ENCODE results near the gene REXO5.

DNA sequence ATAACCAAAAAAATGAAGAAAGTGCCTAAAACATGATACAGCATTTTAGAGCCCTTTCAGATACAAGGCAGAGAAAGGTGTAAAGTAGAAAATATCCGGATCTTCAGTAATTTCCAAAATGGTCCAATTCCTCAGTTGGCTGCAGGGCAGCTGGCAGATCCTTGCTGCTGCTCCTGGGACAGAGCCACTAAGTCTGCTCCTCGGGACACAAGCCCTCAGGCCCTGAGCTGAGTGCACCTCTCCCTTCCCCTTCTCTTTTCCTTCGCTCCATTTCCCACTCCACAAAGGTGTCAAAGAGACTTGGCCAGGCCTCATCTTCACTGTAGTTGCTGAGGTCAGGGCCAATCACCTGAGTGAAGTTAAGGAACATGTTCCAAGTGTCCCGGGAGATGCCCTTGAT, 53.4 kb downstream of the REXO5 start:
- no peak for TF ChIP-seq POLR2A (IDR thresholded peaks at IDR 0.05)
- TF ChIP-seq, protein P1, sequence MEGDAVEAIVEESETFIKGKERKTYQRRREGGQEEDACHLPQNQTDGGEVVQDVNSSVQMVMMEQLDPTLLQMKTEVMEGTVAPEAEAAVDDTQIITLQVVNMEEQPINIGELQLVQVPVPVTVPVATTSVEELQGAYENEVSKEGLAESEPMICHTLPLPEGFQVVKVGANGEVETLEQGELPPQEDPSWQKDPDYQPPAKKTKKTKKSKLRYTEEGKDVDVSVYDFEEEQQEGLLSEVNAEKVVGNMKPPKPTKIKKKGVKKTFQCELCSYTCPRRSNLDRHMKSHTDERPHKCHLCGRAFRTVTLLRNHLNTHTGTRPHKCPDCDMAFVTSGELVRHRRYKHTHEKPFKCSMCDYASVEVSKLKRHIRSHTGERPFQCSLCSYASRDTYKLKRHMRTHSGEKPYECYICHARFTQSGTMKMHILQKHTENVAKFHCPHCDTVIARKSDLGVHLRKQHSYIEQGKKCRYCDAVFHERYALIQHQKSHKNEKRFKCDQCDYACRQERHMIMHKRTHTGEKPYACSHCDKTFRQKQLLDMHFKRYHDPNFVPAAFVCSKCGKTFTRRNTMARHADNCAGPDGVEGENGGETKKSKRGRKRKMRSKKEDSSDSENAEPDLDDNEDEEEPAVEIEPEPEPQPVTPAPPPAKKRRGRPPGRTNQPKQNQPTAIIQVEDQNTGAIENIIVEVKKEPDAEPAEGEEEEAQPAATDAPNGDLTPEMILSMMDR (IDR thresholded peaks at IDR 0.05): no peak

All from uterus (tissue), 2 donors.